NCI-H748 (cell line): ENCODE measurements around the gene SRGAP3.

Experiments used
- DNase-seq: peaks from one replicate; lab custom pipeline; 2025; ENCODE audit not compliant: unreplicated experiment; lab: John Stamatoyannopoulos, UW

SRGAP3 gene

GRCh38 chr3:9254764-9255163 is 5.3 kb upstream of the SRGAP3 start:
- DNase-seq = no peak

DNA sequence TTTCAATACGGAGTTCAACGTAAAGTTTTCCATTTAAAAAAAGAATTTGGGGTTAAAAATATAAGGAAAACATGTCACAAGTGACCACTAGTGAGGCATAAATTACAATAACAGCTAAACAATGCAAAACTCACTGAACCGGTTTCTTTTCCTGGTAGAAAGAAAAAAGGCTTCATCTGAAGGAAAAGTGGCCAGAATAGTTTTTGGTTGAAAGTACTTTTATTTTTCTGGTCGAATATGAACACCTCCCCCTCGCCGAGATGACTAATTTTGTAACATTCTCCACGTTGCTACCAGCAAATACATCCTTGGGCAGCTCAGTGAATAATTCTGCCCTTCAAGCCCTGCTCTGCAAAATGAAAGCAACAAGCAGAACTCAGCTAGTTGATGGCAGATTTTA is 3.9 kb upstream of the SRGAP3 start:
- peak; percentile 13 for DNase-seq

GRCh38 chr3:9251055-9251786 is 1.8 kb upstream of the SRGAP3 start:
- DNase-seq = no peak

GRCh38 chr3:9250236-9250635 is 790 bp upstream of the SRGAP3 start:
- no peak for DNase-seq

GRCh38 chr3:9248522-9249271 is 749 bp downstream of the SRGAP3 start:
- peak; percentile 52 for DNase-seq

DNA sequence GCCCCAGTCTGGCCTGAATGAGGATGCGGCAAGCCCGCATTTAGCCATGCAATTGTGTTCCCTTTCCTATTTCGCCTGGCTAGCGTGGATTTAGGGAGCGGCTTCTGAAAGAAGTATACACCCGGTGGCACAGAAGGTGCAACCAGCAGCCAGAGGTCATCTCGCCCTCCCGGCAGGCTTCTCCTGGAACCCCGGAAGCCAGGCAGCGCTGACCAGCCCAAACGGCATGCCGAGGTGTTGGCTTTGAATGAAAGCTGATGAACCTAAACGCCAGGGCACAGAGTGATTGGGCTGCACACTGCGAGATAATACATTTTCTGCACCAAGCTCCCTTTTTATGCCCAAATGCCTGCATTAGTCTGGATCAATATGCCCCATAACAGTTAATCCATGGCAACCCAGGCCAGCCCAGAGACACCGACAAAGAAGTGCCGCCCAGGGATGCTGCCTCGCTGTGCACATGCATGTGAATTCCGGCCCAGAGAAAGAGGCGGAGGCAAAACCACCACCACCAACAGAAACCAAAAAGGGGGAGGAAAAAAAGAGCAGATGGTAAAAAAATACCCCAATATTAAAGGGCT is 1.4 kb downstream of the SRGAP3 start:
- peak; percentile 17 for DNase-seq

DNA sequence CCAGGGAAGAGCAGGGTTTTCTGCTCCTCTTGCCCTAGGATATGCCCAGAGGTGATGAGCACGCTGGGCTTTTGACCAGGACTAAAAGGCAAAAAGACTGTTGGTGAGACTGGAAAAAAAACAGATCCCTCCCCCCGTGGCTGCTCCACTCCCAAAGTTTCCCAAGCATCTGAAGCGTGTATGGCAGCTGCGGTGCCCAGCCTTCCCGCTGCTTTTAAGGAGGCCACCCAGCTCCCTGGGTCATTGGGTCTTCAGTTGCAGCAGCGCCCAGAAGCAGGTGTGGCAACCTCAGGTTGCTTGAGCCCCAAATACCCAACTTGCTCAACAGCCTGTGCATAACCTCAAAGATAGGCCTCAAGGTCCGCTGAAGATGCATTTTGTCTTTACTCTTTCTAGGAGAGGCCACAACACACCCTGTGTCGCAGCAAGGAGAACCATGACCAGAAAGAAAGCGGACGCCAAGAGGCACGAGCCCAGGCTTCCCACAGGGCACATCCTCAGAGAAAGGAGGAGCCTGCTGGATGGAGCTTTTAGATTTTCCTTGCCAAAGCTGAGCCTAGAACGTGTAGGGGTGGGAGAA is 2.0 kb downstream of the SRGAP3 start:
- DNase-seq = no peak

DNA sequence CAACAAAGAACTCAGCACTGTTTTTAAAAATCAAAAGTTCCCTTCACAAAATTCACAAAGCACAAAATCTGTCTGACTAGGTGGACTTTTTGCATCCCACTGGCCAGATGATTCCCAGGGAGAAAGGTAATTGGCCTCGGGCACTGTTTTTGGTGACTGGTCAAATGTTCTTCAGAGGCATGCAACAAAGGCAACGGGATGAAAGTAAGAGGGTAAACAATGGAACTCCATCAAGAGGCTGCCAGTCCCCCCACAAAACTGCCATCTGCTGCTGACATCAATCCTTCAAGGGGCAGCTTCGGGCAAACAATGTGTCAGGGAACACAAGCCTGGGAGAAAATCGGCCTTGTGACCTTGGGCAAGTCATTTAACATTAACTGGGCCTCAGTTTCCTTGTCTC is 3.3 kb downstream of the SRGAP3 start:
- DNase-seq = no peak

DNA sequence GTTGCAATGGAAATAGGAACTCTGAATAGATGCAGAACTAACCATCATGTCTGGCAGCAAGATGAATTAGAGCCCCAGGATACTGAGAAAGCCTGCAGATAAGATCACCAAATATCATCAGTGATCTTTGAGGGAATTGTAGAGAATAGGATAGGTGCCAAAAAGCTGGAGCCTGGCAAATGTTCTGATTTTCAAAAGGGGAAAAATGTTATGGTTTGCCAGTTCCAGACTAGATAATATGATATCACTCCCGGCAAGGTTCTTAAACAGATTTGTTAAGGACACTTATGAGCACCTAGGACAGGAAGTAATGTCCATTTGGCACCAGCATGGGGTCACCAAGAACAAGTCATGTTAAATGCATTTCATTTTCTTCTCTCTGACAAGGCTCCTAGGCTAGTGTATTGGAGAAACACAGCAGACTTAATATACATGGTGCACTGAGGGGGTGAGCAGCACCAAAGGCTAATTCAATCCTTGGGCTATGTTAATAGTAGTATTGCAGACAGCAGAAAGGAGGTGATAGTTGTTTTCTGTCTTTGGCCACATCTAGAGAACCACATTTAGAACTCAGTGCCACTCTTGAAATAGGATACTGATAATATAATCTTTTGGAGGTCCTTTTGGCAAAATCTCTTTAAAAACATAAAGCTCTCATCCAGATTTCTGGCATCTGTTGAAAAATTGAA is 4.8 kb downstream of the SRGAP3 start:
- DNase-seq = no peak

DNA sequence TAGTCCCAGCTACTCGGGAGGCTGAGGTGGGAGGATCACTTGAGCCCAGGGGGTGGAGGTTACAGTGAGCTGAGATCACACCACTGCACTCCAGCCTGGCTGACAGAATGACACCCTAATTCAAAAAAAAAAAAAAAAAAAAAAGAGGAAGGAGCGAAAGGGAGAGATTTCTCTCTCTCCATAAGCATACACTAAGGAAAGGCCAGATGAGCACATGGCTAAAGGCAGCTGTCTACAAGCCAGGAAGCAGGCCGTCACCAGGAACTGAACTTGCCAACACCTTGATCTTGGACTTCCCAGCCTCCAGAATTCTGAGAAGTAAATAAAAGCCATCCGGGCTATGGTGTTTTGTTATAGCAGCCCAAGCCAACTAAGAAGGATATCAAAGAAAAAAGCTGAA is 7.5 kb downstream of the SRGAP3 start:
- DNase-seq = no peak

DNA sequence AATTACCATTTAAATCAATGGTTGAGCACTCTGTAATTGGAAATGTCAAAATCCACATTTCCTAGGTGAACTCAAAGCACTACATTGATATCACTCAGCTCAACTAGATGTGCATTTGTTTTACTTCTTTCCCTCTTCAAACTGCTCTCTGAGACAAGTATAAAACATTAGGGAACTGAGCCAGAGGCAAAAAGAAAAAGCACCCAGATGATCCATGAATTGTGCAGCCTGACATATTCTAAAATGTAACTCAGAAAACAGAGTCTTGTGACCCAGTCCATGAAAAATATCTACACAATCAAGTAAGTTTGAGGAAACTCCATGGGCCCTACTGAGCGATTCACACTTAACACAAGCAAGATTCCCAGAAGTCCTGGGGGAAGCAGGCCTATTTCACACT is 9.8 kb downstream of the SRGAP3 start:
- DNase-seq = no peak

GRCh38 chr3:9238721-9239295 is 10.6 kb downstream of the SRGAP3 start:
- DNase-seq = no peak

DNA sequence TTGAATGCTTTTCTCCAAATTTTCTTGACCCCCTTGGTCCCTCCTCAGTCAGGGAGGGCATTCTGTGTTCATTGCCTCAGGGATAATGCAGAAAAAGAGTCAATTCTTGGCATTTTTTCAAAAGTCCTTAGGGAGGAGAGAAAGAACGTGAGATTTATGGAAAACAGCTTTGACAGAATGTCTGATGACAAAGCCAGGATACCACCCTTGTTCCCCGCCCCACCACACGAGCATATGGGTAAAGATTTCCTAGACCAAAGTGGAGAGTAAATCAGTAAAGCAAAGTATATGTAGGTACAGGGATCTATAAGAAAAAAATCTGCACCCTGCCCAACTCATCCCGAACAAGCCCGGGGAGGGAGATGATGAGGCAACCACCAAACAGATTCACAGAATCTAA is 11.2 kb downstream of the SRGAP3 start:
- no peak for DNase-seq

- no peak for DNase-seq
Measured at GRCh38 chr3:9233814-9234600, 15.4 kb downstream of the SRGAP3 start.

DNA sequence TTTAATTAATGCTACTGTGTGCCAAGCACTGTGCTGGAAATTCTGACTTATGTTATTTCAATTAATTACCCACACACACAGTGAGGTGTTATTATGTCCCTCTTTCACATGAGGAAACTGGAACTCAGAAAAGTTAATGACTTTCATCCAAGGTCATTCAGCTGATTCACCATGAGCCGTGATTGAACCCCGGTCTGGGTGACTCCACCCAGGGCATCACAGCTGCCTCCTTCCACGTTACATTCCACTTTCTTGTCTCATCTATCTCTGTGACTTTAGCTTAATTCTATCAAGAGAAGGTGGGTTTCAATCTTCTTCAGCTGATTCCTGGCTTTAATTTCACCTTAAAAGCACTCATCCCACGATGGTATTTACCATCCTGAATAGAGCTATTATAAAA is 16.3 kb downstream of the SRGAP3 start:
- DNase-seq = no peak

- DNase-seq = no peak
Measured at GRCh38 chr3:9231937-9232336, 17.5 kb downstream of the SRGAP3 start.

GRCh38 chr3:9231471-9231870 is 18.0 kb downstream of the SRGAP3 start:
- no peak for DNase-seq

GRCh38 chr3:9231006-9231405 is 18.4 kb downstream of the SRGAP3 start:
- DNase-seq = no peak

DNA sequence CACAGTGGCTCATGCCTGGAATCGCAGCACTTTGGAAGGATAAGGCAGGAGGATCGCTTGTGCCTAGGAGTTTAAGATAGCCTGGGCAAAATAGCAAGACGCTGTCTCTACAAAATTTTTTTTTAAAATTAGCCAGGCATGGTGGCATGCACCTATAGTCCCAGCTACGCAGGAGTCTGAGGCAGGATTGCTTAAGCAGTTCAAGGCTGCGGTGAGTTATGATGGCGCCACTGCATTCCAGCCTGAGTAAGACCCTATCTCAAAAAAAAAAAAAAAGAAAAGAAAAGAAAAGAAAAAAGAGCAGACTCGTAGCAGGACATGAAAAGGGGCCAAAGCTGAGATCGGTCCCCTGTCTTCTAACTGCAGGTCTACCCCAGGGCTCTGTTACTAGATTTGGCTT is 18.9 kb downstream of the SRGAP3 start:
- DNase-seq = no peak

DNA sequence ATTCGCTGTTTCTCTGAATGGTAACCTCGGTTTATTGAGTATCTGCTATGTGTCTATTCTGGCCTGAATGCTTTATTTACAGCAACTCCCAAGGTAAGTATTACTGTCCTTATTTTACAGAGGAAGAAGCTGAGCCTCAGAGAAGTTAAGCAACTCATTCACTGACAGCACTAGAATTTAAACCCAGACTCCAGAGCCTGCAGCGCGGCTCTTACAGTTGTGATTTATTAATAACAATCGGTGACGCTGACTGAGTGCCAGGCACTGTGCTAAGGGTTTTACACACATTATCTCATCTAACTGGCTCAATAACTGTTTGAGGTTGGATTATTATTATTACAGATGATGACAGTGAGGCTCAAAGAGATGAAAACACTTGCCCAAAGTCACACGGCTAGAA is 19.6 kb downstream of the SRGAP3 start:
- no peak for DNase-seq
